ENCODE measurements around the gene RNF41. TPM values are rescaled to one million over a fixed set of nuclear protein-coding genes. Genes with fewer than 3 reads are reported as not detected.
"Not testable (repeated sequence)": the region's sequence is repeated elsewhere in the genome, so short reads cannot be mapped to it uniquely, and the experiment has no call there.

Gene RNF41
- total and polyA plus RNA-seq, 11 donors, result 10.6 to 84.0 (median 53.3) TPM

GRCh38 chr12:56202366-56202765 is 19.4 kb downstream of the RNF41 start:
- TF ChIP-seq CTCF (IDR thresholded peaks at IDR 0.05) (no peak), POLR2A (IDR thresholded peaks at IDR 0.05) (no peak)
- 54 to 67% (median 63%) methylated on average over 1 of the region's 1 CpG for WGBS, 4 donors

GRCh38 chr12:56198836-56199235 is 22.9 kb downstream of the RNF41 start:
- 67 to 79% (median 73%) methylated on average over 1 of the region's 1 CpG for WGBS, 4 donors
- no peaks in the 10 kb centered on the region for H3K36me3 ChIP-seq
- no peak overlapping the region for H3K27ac ChIP-seq
- no peak for ATAC-seq
- TF ChIP-seq CTCF (IDR thresholded peaks at IDR 0.05), result no peak
- no peak for TF ChIP-seq POLR2A (IDR thresholded peaks at IDR 0.05)
- H3K4me1 ChIP-seq, result peaks cover 0 to 7% (median 0%) of the 10 kb centered on the region in 12 donors
- no peak overlapping the region for H3K4me3 ChIP-seq
- no peak for DNase-seq
- no peaks in the 10 kb centered on the region for H3K9me3 ChIP-seq
- intact Hi-C loops (cut with DNase I), result loop anchor here in 3 of 10 donors (10.0 kb wide), 1 partner anchor 266 kb away; the partner anchor contains the start of gene SPRYD4 (in 3 of the 3)
- no peaks in the 10 kb centered on the region for H3K27me3 ChIP-seq

More at GRCh38 chr12:56202366-56202765, 19.4 kb downstream of the RNF41 start:
- Histone ChIP-seq H3K4me1 (peaks cover 0 to 17% (median 1%) of the 10 kb centered on the region in 12 donors), H3K9me3 (no peaks in the 10 kb centered on the region), H3K27me3 (no peaks in the 10 kb centered on the region), H3K4me3 (no peak overlapping the region), H3K27ac (no peak overlapping the region), H3K36me3 (peaks cover 0 to 34% (median 28%) of the 10 kb centered on the region in 9 donors)
- no peak for DNase-seq
- intact Hi-C loops (cut with DNase I), result loop anchor here in 1 of 10 donors (10.0 kb wide), 1 partner anchor 262 kb away; the partner anchor contains the start of gene SPRYD4
- no peak for ATAC-seq

GRCh38 chr12:56197921-56198635 is 23.6 kb downstream of the RNF41 start:
- no peak for TF ChIP-seq CTCF (IDR thresholded peaks at IDR 0.05)
- no peak for TF ChIP-seq POLR2A (IDR thresholded peaks at IDR 0.05)
- 84 to 91% (median 86%) methylated on average over 9 of the region's 9 CpGs for WGBS, 4 donors
- no peak for ATAC-seq

GRCh38 chr12:56196818-56197550 is 24.7 kb downstream of the RNF41 start:
- not testable (repeated sequence) for H3K36me3 ChIP-seq, H3K27me3 ChIP-seq, H3K4me1 ChIP-seq, DNase-seq, H3K9me3 ChIP-seq, H3K4me3 ChIP-seq
- WGBS, 4 donors, result 57 to 72% (median 62%) methylated on average over 11 of the region's 11 CpGs
- peak in 3 of 4 donors; percentile 42 to 74 (median 56) for ATAC-seq
- peak overlapping the region in 5 of 12 donors; percentile 2 to 25 (median 11) for H3K27ac ChIP-seq
- intact Hi-C loops (cut with DNase I), result loop anchor here in 3 of 10 donors (10.0 kb wide), 1 partner anchor 268 kb away; the partner anchor contains the start of gene SPRYD4 (in 3 of the 3)

More at GRCh38 chr12:56197921-56198635, 23.6 kb downstream of the RNF41 start:
- intact Hi-C loops (cut with DNase I), result loop anchor here in 3 of 10 donors (10.0 kb wide), 1 partner anchor 267 kb away; the partner anchor contains the start of gene SPRYD4 (in 3 of the 3)
- peaks cover 0 to 11% (median 0%) of the 10 kb centered on the region in 12 donors for H3K4me1 ChIP-seq
- no peaks in the 10 kb centered on the region for H3K27me3 ChIP-seq
- H3K36me3 ChIP-seq, result no peaks in the 10 kb centered on the region
- H3K9me3 ChIP-seq, result no peaks in the 10 kb centered on the region
- H3K27ac ChIP-seq, result no peak overlapping the region
- no peak for DNase-seq
- H3K4me3 ChIP-seq, result no peak overlapping the region

Data from heart left ventricle (tissue), 16 donors.